ENCODE results near the gene CHPT1. TPM values are rescaled to one million over a fixed set of nuclear protein-coding genes. Genes with fewer than 3 reads are reported as not detected.

The CHPT1 gene
- total and polyA plus RNA-seq, 9 of the 15 experiments (the other 6 are each of a cell fraction or from before 2014, with no cell fraction given) = 15.3 to 210 (median 91.9) TPM

DNA sequence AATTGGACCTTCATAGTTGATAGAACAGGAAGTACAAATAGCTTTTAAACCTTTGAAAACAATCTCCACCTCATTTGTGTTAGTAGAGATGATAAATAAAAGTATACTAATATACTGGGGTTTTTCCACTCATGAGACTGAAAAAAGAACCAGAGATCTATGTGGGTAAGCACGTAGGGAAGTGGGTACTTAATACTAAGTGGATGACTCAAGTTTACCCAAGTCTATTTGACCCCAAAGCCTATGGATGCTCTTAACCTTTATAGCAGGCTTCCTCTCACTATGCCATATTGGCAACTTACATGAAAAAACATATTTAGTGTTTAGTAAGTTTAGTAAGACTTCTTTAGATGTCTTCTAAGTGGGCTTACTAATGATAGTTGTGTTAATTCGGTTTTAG, 49.2 kb upstream of the CHPT1 start (continued):
- TF ChIP-seq, protein P1, sequence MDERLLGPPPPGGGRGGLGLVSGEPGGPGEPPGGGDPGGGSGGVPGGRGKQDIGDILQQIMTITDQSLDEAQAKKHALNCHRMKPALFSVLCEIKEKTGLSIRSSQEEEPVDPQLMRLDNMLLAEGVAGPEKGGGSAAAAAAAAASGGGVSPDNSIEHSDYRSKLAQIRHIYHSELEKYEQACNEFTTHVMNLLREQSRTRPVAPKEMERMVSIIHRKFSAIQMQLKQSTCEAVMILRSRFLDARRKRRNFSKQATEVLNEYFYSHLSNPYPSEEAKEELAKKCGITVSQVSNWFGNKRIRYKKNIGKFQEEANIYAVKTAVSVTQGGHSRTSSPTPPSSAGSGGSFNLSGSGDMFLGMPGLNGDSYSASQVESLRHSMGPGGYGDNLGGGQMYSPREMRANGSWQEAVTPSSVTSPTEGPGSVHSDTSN (CRISPR knock-in tag; IDR thresholded peaks at IDR 0.05; ENCODE audit: low read depth) = no peak
- TF ChIP-seq, protein P1 (tag; conservative IDR thresholded peaks at IDR 0.05; ENCODE audit: low read depth) = no peak
- TF ChIP-seq NFE2L1 (tag; IDR thresholded peaks at IDR 0.05; ENCODE audit: borderline replicate concordance, low read depth) (no peak), ZNF24 (IDR thresholded peaks at IDR 0.05) (no peak)

DNA sequence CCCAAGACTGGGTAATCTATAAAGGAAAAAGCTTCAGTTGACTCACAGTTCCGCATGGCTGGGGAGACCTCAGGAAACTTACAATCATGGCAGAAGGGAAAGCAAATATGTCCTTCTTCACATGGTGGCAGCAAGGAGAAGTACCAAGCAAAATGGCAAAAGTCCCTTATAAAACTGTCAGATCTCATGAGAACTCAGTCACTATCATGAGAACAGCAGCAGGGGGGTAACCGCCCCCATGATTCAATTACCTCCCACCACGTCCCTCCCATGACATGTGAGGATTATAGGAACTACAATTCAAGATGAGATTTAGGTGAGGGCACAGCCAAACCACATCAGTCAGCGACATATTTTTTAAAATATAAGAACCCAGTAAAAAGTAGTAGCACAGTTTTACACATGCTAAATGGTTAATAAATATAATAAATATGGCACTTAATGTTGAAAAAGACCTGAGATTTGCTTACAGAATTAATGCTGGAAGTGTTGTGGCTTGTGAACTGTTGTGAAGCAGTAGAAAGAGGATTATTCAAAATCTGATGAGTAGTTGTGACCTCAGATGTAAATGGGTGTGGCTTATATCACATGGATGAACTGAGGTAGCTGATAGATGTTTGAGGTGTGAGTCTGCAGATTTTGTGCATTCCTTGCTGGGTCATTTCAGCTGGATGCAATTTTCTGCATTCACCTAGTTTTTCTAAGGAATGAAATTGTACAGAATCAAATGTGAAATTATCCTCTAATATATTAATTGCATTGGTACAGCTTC, 46.9 kb upstream of the CHPT1 start:
- in situ Hi-C loops (cut with MboI) = no loop called here
- POLR2A ChIA-PET = no interaction called here
- ATAC-seq = no peak
- H3K4me1 ChIP-seq (replicated peaks in 1 of 2; ENCODE audit: control insufficient read depth in 2 of 2, insufficient read depth in 2 of 2, low read length in 2 of 2) = no peaks in the 10 kb centered on the region
- no peak overlapping the region for H3K27ac ChIP-seq (ENCODE audit: extremely low read depth, low read depth, low read length)
- H3K9ac ChIP-seq (ENCODE audit: insufficient read depth in 1 of 2, low read depth in 2 of 2, low read length in 2 of 2) = no peak overlapping the region
- H3K27me3 ChIP-seq (ENCODE audit: control insufficient read depth in 2 of 2, insufficient read depth in 2 of 2, low read length in 2 of 2) = no peaks in the 10 kb centered on the region; a peak in 4 of 5 replicates
- H3K4me2 ChIP-seq (ENCODE audit: insufficient read depth, low read length) = no peak overlapping the region
- TF ChIP-seq MTF1 (CRISPR knock-in tag; IDR thresholded peaks at IDR 0.05; ENCODE audit: borderline replicate concordance) = no peak
- TF ChIP-seq NFE2 (IDR thresholded peaks at IDR 0.05; ENCODE audit: low read depth) = 0 out of 2 replicates have a peak, but pooled peaks have one; percentile 47
- TF ChIP-seq SRSF3 (IDR thresholded peaks at IDR 0.05; ENCODE audit: insufficient read depth, low read length) = no peak
- no peak for TF ChIP-seq POLR2AphosphoS5 (IDR thresholded peaks at IDR 0.05; ENCODE audit: control insufficient read depth, insufficient read depth, low read depth, low read length)
- TF ChIP-seq C11orf30 (IDR thresholded peaks at IDR 0.05; ENCODE audit: low read depth) = peak; percentile 25; the same call in 1 of the 2 replicates
- TF ChIP-seq TFAM (CRISPR knock-in tag; conservative IDR thresholded peaks at IDR 0.05) = no peak
- no peak for TF ChIP-seq FOXJ2 (tag; IDR thresholded peaks at IDR 0.05)
- TF ChIP-seq MAFG (tag; conservative IDR thresholded peaks at IDR 0.05) = 0 out of 2 replicates have a peak, but pooled peaks have one; percentile 14
- TF ChIP-seq, protein P2, sequence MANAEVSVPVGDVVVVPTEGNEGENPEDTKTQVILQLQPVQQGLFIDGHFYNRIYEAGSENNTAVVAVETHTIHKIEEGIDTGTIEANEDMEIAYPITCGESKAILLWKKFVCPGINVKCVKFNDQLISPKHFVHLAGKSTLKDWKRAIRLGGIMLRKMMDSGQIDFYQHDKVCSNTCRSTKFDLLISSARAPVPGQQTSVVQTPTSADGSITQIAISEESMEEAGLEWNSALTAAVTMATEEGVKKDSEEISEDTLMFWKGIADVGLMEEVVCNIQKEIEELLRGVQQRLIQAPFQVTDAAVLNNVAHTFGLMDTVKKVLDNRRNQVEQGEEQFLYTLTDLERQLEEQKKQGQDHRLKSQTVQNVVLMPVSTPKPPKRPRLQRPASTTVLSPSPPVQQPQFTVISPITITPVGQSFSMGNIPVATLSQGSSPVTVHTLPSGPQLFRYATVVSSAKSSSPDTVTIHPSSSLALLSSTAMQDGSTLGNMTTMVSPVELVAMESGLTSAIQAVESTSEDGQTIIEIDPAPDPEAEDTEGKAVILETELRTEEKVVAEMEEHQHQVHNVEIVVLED (CRISPR knock-in tag; IDR thresholded peaks at IDR 0.05) = no peak
- no peaks in the 10 kb centered on the region for H3K9me1 ChIP-seq (ENCODE audit: control insufficient read depth, insufficient read depth, low read length)
- H2AFZ ChIP-seq (ENCODE audit: low read depth, low read length) = no peak overlapping the region
- no peaks in the 10 kb centered on the region for H3K36me3 ChIP-seq (ENCODE audit: control insufficient read depth, insufficient read depth, low read length)
- BruUV-seq (replicated peaks) = no TSS peak
- CTCF ChIA-PET (ENCODE audit: low intra/inter-chr PET ratio) = no interaction called here
- no peaks in the 10 kb centered on the region for H4K20me1 ChIP-seq (replicated peaks; ENCODE audit: control insufficient read depth, insufficient read depth, low read length)
- intact Hi-C loops (cut with micrococcal nuclease) = no loop called here
- no peaks in the 10 kb centered on the region for H3K79me2 ChIP-seq (ENCODE audit: control insufficient read depth, insufficient read depth, low read length)
- DNase-seq (ENCODE audit: extremely low read depth in 1 of 4, low spot score in 3 of 4) = no peak
- no peak for FAIRE-seq
- H3K4me3 ChIP-seq = no peak overlapping the region
- H3K9me3 ChIP-seq (replicated peaks; ENCODE audit: control insufficient read depth, insufficient read depth, low read depth, low read length) = no peaks in the 10 kb centered on the region
- WGBS (ENCODE audit: insufficient coverage, low coverage, missing lambda C conversion rate) = 4% methylated on average over 4 of the region's 4 CpGs

Measured in K562 (cell line).